Left ventricle myocardium inferior (tissue), 1 donor: ENCODE measurements around the gene HHAT. TPM values are rescaled to one million over a fixed set of nuclear protein-coding genes. Genes with fewer than 3 reads are reported as not detected.

ENCODE experiments used
- DNase-seq: peaks from one replicate; pipeline ENCODE4 v3.0.0-alpha.2; 2020
- H3K27ac ChIP-seq: fragments of 200-600 bp; replicated peaks from 2 replicates; pipeline ENCODE4 v1.8.0; 2021
- H3K27me3 ChIP-seq: fragments of 200-600 bp; 2 replicates; pipeline ENCODE4 v1.8.0; 2021; ENCODE audit warnings: low read depth
- H3K36me3 ChIP-seq: fragments of 200-600 bp; 2 replicates; pipeline ENCODE4 v1.8.0; 2021
- H3K4me1 ChIP-seq: fragments of 200-600 bp; 2 replicates; pipeline ENCODE4 v1.8.0; 2021
- H3K4me3 ChIP-seq: fragments of 200-600 bp; 2 replicates; pipeline ENCODE4 v1.8.0; 2021; ENCODE audit warnings: mild to moderate bottlenecking, moderate library complexity
- H3K9me3 ChIP-seq: fragments of 200-600 bp; replicated peaks from 2 replicates; pipeline ENCODE4 v1.8.0; 2021
- CTCF ChIP-seq: fragments of 200-600 bp; IDR thresholded peaks from 2 replicates; pipeline ENCODE4 v1.8.0; 2021; ENCODE audit warnings: antibody characterized with exemption, mild to moderate bottlenecking, borderline replicate concordance
- intact Hi-C: fragments of 100-400 bp; cut with micrococcal nuclease; formaldehyde crosslinking; loops from one replicate; pipeline ENCODE4 v1.11.0; 2022
- total RNA-seq: library from RNA; stranded (reverse); fragmentation: NEBNext Ultra II Directional; extraction: Animal tissue kit (Norgen Biotek cat#: 25700); gene quantifications from one replicate; pipeline ENCODE4 v1.2.1, GENCODE V29; 2021
- donor health status: DM: no; HTN: yes; CAD: no; lungs with severe emphysema.

Gene HHAT
- total RNA-seq, 1 donor from 2014 or later = 2.1 TPM

GRCh38 chr1:210363119-210363518 is 34.4 kb downstream of the HHAT start:
- DNase-seq = peak; percentile 38

GRCh38 chr1:210364479-210364878 is 35.8 kb downstream of the HHAT start:
- intact Hi-C loops = loop anchor here (5.0 kb wide), 1 partner anchor 33 kb away; no protein-coding TSS in a partner anchor
- Histone ChIP-seq H3K4me3 (no peak overlapping the region), H3K9me3 (no peaks in the 10 kb centered on the region), H3K36me3 (no peaks in the 10 kb centered on the region), H3K27ac (peak overlapping the region; percentile 70), H3K4me1 (peaks cover 30% of the 10 kb centered on the region), H3K27me3 (no peaks in the 10 kb centered on the region)
- TF ChIP-seq CTCF = no peak
- DNase-seq = peak; percentile 46

More at GRCh38 chr1:210363119-210363518, 34.4 kb downstream of the HHAT start:
- Histone ChIP-seq H3K36me3 (no peaks in the 10 kb centered on the region), H3K27ac (peak overlapping the region; percentile 70), H3K27me3 (no peaks in the 10 kb centered on the region), H3K4me3 (no peak overlapping the region), H3K4me1 (peaks cover 30% of the 10 kb centered on the region), H3K9me3 (no peaks in the 10 kb centered on the region)
- no peak for TF ChIP-seq CTCF
- intact Hi-C loops = loop anchor here (5.0 kb wide), 1 partner anchor 34 kb away; no protein-coding TSS in a partner anchor

- no peak for DNase-seq
- H3K27ac ChIP-seq = no peak overlapping the region
- no peaks in the 10 kb centered on the region for H3K36me3 ChIP-seq
- no peak for TF ChIP-seq CTCF
- peaks cover 20% of the 10 kb centered on the region for H3K4me1 ChIP-seq
- H3K9me3 ChIP-seq = no peaks in the 10 kb centered on the region
- intact Hi-C loops = no loop called here
- H3K27me3 ChIP-seq = no peaks in the 10 kb centered on the region
- H3K4me3 ChIP-seq = no peak overlapping the region
Observed at GRCh38 chr1:210366767-210367166, 38.1 kb downstream of the HHAT start.

- intact Hi-C loops = no loop called here
- Histone ChIP-seq H3K9me3 (no peaks in the 10 kb centered on the region), H3K36me3 (no peaks in the 10 kb centered on the region), H3K27ac (no peak overlapping the region), H3K27me3 (no peaks in the 10 kb centered on the region), H3K4me3 (no peak overlapping the region), H3K4me1 (peaks cover 14% of the 10 kb centered on the region)
- no peak for TF ChIP-seq CTCF
- no peak for DNase-seq
Observed at GRCh38 chr1:210367566-210367965, 38.9 kb downstream of the HHAT start.

GRCh38 chr1:210369425-210369824 is 40.7 kb downstream of the HHAT start:
- DNase-seq = no peak
- Histone ChIP-seq H3K9me3 (no peaks in the 10 kb centered on the region), H3K4me1 (no peaks in the 10 kb centered on the region), H3K36me3 (no peaks in the 10 kb centered on the region), H3K4me3 (no peak overlapping the region), H3K27ac (no peak overlapping the region), H3K27me3 (no peaks in the 10 kb centered on the region)
- intact Hi-C loops = no loop called here
- TF ChIP-seq CTCF = no peak
